ENCODE data around the gene RPL15. TPM values are rescaled to one million over a fixed set of nuclear protein-coding genes. Genes with fewer than 3 reads are reported as not detected.

The RPL15 gene
- total and polyA plus RNA-seq, 2 of the 13 experiments (the other 11 are each of a cell fraction or from before 2014, with no cell fraction given): 1,297 to 3,693 TPM

GRCh38 chr3:23945913-23946687 is 29.2 kb downstream of the RPL15 start (continued):
- TF ChIP-seq ZNF782 (CRISPR knock-in tag; IDR thresholded peaks at IDR 0.05; ENCODE audit: borderline replicate concordance): no peak
- 0 out of 2 replicates have a peak, but pooled peaks have one; percentile 19 for TF ChIP-seq ZNF468 (CRISPR knock-in tag; IDR thresholded peaks at IDR 0.05)
- TF ChIP-seq ZNF652 (CRISPR knock-in tag; IDR thresholded peaks at IDR 0.05; ENCODE audit: borderline replicate concordance, low read depth): no peak
- peak; percentile 57; the same call in 1 of the 2 replicates for TF ChIP-seq ZNF724P (CRISPR knock-in tag; IDR thresholded peaks at IDR 0.05; ENCODE audit: borderline replicate concordance)
- TF ChIP-seq GZF1 (CRISPR knock-in tag; IDR thresholded peaks at IDR 0.05): no peak
- TF ChIP-seq NR2F6 (IDR thresholded peaks at IDR 0.05): no peak
- TF ChIP-seq NR2F6 (CRISPR knock-in tag; IDR thresholded peaks at IDR 0.05): peak; percentile 34; the same call in 1 of the 2 replicates
- TF ChIP-seq KDM3A (CRISPR knock-in tag; IDR thresholded peaks at IDR 0.05; ENCODE audit: low read depth): no peak
- TF ChIP-seq KDM1A (CRISPR knock-in tag; IDR thresholded peaks at IDR 0.05): 0 out of 2 replicates have a peak, but pooled peaks have one; percentile 23
- no peak for TF ChIP-seq SP1 (IDR thresholded peaks at IDR 0.05)
- TF ChIP-seq SP1 (CRISPR knock-in tag; IDR thresholded peaks at IDR 0.05): no peak; the same call in 1 of the 2 replicates
- peak; percentile 27; the same call in 1 of the 2 replicates for TF ChIP-seq ZNF574 (CRISPR knock-in tag; IDR thresholded peaks at IDR 0.05)
- TF ChIP-seq MTA1 (CRISPR knock-in tag; IDR thresholded peaks at IDR 0.05; ENCODE audit: borderline replicate concordance): no peak
- no peak for TF ChIP-seq ZNF75D (CRISPR knock-in tag; IDR thresholded peaks at IDR 0.05; ENCODE audit: borderline replicate concordance)
- TF ChIP-seq YY1 (IDR thresholded peaks at IDR 0.05; ENCODE audit: insufficient read depth, insufficient replicate concordance, low read depth, low read length): peak; percentile 79
- TF ChIP-seq ZNF20 (CRISPR knock-in tag; IDR thresholded peaks at IDR 0.05): 0 out of 2 replicates have a peak, but pooled peaks have one; percentile 19
- TF ChIP-seq HNRNPUL1 (IDR thresholded peaks at IDR 0.05; ENCODE audit: low read depth, low read length): no peak
- TF ChIP-seq MIXL1 (CRISPR knock-in tag; IDR thresholded peaks at IDR 0.05): no peak
- no peak; the same call in 1 of the 2 replicates for TF ChIP-seq ZBTB39 (CRISPR knock-in tag; IDR thresholded peaks at IDR 0.05)
- no peak for TF ChIP-seq TBP (CRISPR knock-in tag; IDR thresholded peaks at IDR 0.05)
- no peak for TF ChIP-seq ZSCAN30 (CRISPR knock-in tag; IDR thresholded peaks at IDR 0.05)
- 0 out of 2 replicates have a peak, but pooled peaks have one; percentile 47 for TF ChIP-seq ZNF225 (CRISPR knock-in tag; IDR thresholded peaks at IDR 0.05)
- TF ChIP-seq ZNF629 (CRISPR knock-in tag; conservative IDR thresholded peaks at IDR 0.05): no peak
- TF ChIP-seq ZNF414 (CRISPR knock-in tag; IDR thresholded peaks at IDR 0.05): peak; percentile 76
- TF ChIP-seq GLI4 (CRISPR knock-in tag; IDR thresholded peaks at IDR 0.05; ENCODE audit: borderline replicate concordance): 0 out of 2 replicates have a peak, but pooled peaks have one; percentile 88
